Esophagus squamous epithelium (tissue), 4 donors: ENCODE data around the gene MOB3A.

Experiments used
- POLR2A ChIP-seq, 4 donors: fragments of 450-650 bp; IDR thresholded peaks; one replicate each; pipeline ENCODE4 v1.6.1; 2017; ENCODE audit warnings: antibody characterized with exemption in 4 of 4, mild to moderate bottlenecking in 4 of 4, moderate library complexity in 3 of 4
- TF ChIP-seq, protein P1 (sequence below), 6 experiments: fragments of 450-650 bp in 4 of 6; fragments of 200-600 bp in 2 of 6; sonication (generic) in 2 of 6; IDR thresholded peaks; one replicate each; pipeline ENCODE4 v1.5.1; 2016 to 2019; ENCODE audit warnings: antibody characterized with exemption in 6 of 6, mild to moderate bottlenecking in 4 of 6, moderate library complexity in 4 of 6

DNA sequence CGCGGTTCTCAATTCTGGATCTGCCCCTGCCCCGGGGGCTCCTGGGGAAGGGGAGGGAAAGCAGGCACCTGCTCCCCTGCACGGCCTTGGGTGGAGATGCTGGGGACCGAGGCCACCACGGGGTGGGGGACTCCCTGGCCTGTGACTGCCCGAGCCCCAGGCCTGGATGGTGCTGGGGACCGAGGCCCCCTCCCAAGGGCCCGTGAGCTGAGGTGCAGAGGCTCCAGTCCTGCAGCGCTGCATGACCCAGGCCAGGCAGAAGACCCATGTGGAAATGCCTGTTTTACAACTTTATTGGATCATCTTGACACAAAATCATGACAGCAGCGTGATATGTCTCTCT, 4.6 kb upstream of the MOB3A start:
- TF ChIP-seq, protein P1, sequence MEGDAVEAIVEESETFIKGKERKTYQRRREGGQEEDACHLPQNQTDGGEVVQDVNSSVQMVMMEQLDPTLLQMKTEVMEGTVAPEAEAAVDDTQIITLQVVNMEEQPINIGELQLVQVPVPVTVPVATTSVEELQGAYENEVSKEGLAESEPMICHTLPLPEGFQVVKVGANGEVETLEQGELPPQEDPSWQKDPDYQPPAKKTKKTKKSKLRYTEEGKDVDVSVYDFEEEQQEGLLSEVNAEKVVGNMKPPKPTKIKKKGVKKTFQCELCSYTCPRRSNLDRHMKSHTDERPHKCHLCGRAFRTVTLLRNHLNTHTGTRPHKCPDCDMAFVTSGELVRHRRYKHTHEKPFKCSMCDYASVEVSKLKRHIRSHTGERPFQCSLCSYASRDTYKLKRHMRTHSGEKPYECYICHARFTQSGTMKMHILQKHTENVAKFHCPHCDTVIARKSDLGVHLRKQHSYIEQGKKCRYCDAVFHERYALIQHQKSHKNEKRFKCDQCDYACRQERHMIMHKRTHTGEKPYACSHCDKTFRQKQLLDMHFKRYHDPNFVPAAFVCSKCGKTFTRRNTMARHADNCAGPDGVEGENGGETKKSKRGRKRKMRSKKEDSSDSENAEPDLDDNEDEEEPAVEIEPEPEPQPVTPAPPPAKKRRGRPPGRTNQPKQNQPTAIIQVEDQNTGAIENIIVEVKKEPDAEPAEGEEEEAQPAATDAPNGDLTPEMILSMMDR (IDR thresholded peaks at IDR 0.05), result no peak
- no peak for TF ChIP-seq POLR2A (IDR thresholded peaks at IDR 0.05)
